GM13976 (cell line): ENCODE measurements around the gene CSNK1G2.

ENCODE experiments used
- DNase-seq: peaks from one replicate; pipeline ENCODE4 v3.0.0; 2012; ENCODE audit warnings: low spot score
- CTCF ChIP-seq: IDR thresholded peaks from 2 replicates; pipeline ENCODE4 v1.5.1; 2012; ENCODE audit warnings: borderline replicate concordance, mild to moderate bottlenecking; ENCODE audit not compliant: insufficient read depth; ENCODE audit errors: extremely low read depth, missing control alignments, control extremely low read depth
- in situ Hi-C: fragments of 300-500 bp; cut with MboI; formaldehyde crosslinking; loops from one replicate; pipeline ENCODE4 v1.12.0; 2022; ENCODE audit warnings: low sequenced_read_pairs, mixed read lengths, inconsistent platforms; ENCODE audit not compliant: unreplicated experiment

CSNK1G2 gene

GRCh38 chr19:1923319-1923718, 17.7 kb upstream of the CSNK1G2 start:
- DNase-seq = peak; percentile 66
- TF ChIP-seq CTCF = no peak
- in situ Hi-C loops = no loop called here

GRCh38 chr19:1924320-1924961, 16.5 kb upstream of the CSNK1G2 start:
- in situ Hi-C loops = no loop called here
- no peak for TF ChIP-seq CTCF

GRCh38 chr19:1925544-1925943, 15.4 kb upstream of the CSNK1G2 start:
- no peak for DNase-seq
- TF ChIP-seq CTCF = no peak
- in situ Hi-C loops = no loop called here

More at GRCh38 chr19:1924320-1924961, 16.5 kb upstream of the CSNK1G2 start:
- DNase-seq = no peak

GRCh38 chr19:1929021-1929742, 11.8 kb upstream of the CSNK1G2 start:
- DNase-seq = peak; percentile 93
- in situ Hi-C loops = no loop called here
- TF ChIP-seq CTCF = peak; percentile 92

GRCh38 chr19:1931445-1931844, 9.5 kb upstream of the CSNK1G2 start:
- no peak for DNase-seq
- no peak for TF ChIP-seq CTCF
- in situ Hi-C loops = no loop called here

- in situ Hi-C loops = no loop called here
- no peak for DNase-seq
- no peak for TF ChIP-seq CTCF
These were observed 8.6 kb upstream of the CSNK1G2 start for GRCh38 chr19:1932395-1932794.
